ENCODE data around the gene TM4SF20. TPM values are rescaled to one million over a fixed set of nuclear protein-coding genes. Genes with fewer than 3 reads are reported as not detected.

TM4SF20 gene
- total and polyA plus RNA-seq, 2 donors (not counting 1 experiment from before 2014, with no cell fraction given) = 1.3 TPM; not detected in 1

GRCh38 chr2:227370092-227370491 is 9.0 kb downstream of the TM4SF20 start:
- H2AFZ ChIP-seq (ENCODE audit: low read length) = no peak overlapping the region
- no peak for DNase-seq (ENCODE audit: low read depth in 2 of 2)
- no peak overlapping the region for H3K4me2 ChIP-seq (ENCODE audit: extremely low read depth, insufficient read depth, low read length)
- H4K20me1 ChIP-seq (ENCODE audit: control insufficient read depth, extremely low read depth, insufficient read depth, low read length) = no peaks in the 10 kb centered on the region
- H3K79me2 ChIP-seq (ENCODE audit: control insufficient read depth, insufficient read depth, low read length) = no peaks in the 10 kb centered on the region
- H3K9me3 ChIP-seq (ENCODE audit: control insufficient read depth, insufficient read depth, low read depth, low read length) = no peaks in the 10 kb centered on the region
- H3K27ac ChIP-seq (ENCODE audit: insufficient read depth, low read length) = peak overlapping the region; percentile 51
- TF ChIP-seq EZH2 (IDR thresholded peaks at IDR 0.05; ENCODE audit: low read length, missing control alignments) (no peak), CTCF (conservative IDR thresholded peaks at IDR 0.05 in 1 of 2, IDR thresholded peaks at IDR 0.05 in 1 of 2; ENCODE audit: low read depth in 1 of 2, low read length in 2 of 2) (no peak)
- peaks cover 14% of the 10 kb centered on the region for H3K4me1 ChIP-seq (ENCODE audit: control insufficient read depth, extremely low read depth, insufficient read depth, low read length)
- no peak overlapping the region for H3K9ac ChIP-seq (ENCODE audit: insufficient read depth, low read length)
- H3K27me3 ChIP-seq (ENCODE audit: control insufficient read depth, insufficient read depth, low read length) = no peaks in the 10 kb centered on the region
- no peaks in the 10 kb centered on the region for H3K36me3 ChIP-seq (ENCODE audit: control insufficient read depth, insufficient read depth, low read length)
- no peak overlapping the region for H3K4me3 ChIP-seq (replicated peaks in 1 of 4; ENCODE audit: control extremely low read depth in 1 of 4, insufficient read depth in 1 of 4, low read depth in 3 of 4, low read length in 4 of 4)

GRCh38 chr2:227368574-227368973 is 10.5 kb downstream of the TM4SF20 start:
- TF ChIP-seq EZH2 (IDR thresholded peaks at IDR 0.05; ENCODE audit: low read length, missing control alignments) = no peak
- no peak for TF ChIP-seq CTCF (conservative IDR thresholded peaks at IDR 0.05 in 1 of 2, IDR thresholded peaks at IDR 0.05 in 1 of 2; ENCODE audit: low read depth in 1 of 2, low read length in 2 of 2)
- DNase-seq (ENCODE audit: low read depth in 2 of 2) = no peak
- H3K27ac ChIP-seq (ENCODE audit: insufficient read depth, low read length) = no peak overlapping the region

GRCh38 chr2:227367427-227367795 is 11.7 kb downstream of the TM4SF20 start:
- Histone ChIP-seq H3K4me1 (ENCODE audit: control insufficient read depth, extremely low read depth, insufficient read depth, low read length) (peaks cover 19% of the 10 kb centered on the region), H3K27me3 (ENCODE audit: control insufficient read depth, insufficient read depth, low read length) (no peaks in the 10 kb centered on the region), H3K4me2 (ENCODE audit: extremely low read depth, insufficient read depth, low read length) (no peak overlapping the region), H3K9ac (ENCODE audit: insufficient read depth, low read length) (no peak overlapping the region), H4K20me1 (ENCODE audit: control insufficient read depth, extremely low read depth, insufficient read depth, low read length) (no peaks in the 10 kb centered on the region), H3K9me3 (ENCODE audit: control insufficient read depth, insufficient read depth, low read depth, low read length) (no peaks in the 10 kb centered on the region), H2AFZ (ENCODE audit: low read length) (no peak overlapping the region), H3K27ac (ENCODE audit: insufficient read depth, low read length) (peak overlapping the region; percentile 65), H3K36me3 (ENCODE audit: control insufficient read depth, insufficient read depth, low read length) (no peaks in the 10 kb centered on the region), H3K79me2 (ENCODE audit: control insufficient read depth, insufficient read depth, low read length) (no peaks in the 10 kb centered on the region), H3K4me3 (replicated peaks in 1 of 4; ENCODE audit: control extremely low read depth in 1 of 4, insufficient read depth in 1 of 4, low read depth in 3 of 4, low read length in 4 of 4) (no peak overlapping the region)
- DNase-seq (ENCODE audit: low read depth in 2 of 2) = no peak
- TF ChIP-seq CTCF (conservative IDR thresholded peaks at IDR 0.05 in 1 of 2, IDR thresholded peaks at IDR 0.05 in 1 of 2; ENCODE audit: low read depth in 1 of 2, low read length in 2 of 2) (no peak), EZH2 (IDR thresholded peaks at IDR 0.05; ENCODE audit: low read length, missing control alignments) (no peak)

More at GRCh38 chr2:227368574-227368973, 10.5 kb downstream of the TM4SF20 start:
- Histone ChIP-seq H3K4me3 (replicated peaks in 1 of 4; ENCODE audit: control extremely low read depth in 1 of 4, insufficient read depth in 1 of 4, low read depth in 3 of 4, low read length in 4 of 4) (no peak overlapping the region), H3K79me2 (ENCODE audit: control insufficient read depth, insufficient read depth, low read length) (no peaks in the 10 kb centered on the region), H3K4me1 (ENCODE audit: control insufficient read depth, extremely low read depth, insufficient read depth, low read length) (peaks cover 19% of the 10 kb centered on the region), H3K36me3 (ENCODE audit: control insufficient read depth, insufficient read depth, low read length) (no peaks in the 10 kb centered on the region), H3K4me2 (ENCODE audit: extremely low read depth, insufficient read depth, low read length) (no peak overlapping the region), H3K27me3 (ENCODE audit: control insufficient read depth, insufficient read depth, low read length) (no peaks in the 10 kb centered on the region), H2AFZ (ENCODE audit: low read length) (no peak overlapping the region), H3K9ac (ENCODE audit: insufficient read depth, low read length) (no peak overlapping the region), H4K20me1 (ENCODE audit: control insufficient read depth, extremely low read depth, insufficient read depth, low read length) (no peaks in the 10 kb centered on the region), H3K9me3 (ENCODE audit: control insufficient read depth, insufficient read depth, low read depth, low read length) (no peaks in the 10 kb centered on the region)
